Measurements from ENCODE around the gene NF2. TPM values are rescaled to one million over a fixed set of nuclear protein-coding genes. Genes with fewer than 3 reads are reported as not detected.
A peak's percentile ranks its signal among the peaks of the same experiment; 100 is the strongest.

The NF2 gene
- total RNA-seq, 1 donor from 2014 or later = 73.0 TPM

DNA sequence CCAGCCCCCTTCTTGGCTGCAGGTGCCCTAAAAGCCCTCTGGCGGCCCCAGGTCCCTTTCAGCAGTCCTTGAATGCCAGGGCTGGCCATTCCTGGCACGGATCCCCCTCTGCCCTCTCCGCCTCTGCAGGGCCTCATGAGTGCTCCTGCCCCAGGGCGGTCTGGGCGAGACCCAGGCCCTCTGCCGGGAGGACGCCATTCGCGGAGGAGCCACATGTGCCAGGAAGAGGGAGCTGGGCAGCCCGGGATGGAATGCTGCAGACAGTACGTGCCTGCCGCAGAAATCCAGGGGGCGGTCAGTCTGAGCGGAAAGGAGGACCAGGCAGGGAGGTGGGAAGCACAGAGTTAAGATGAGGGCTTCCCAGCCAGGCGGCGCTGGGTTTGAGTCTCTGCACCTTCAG, 119.2 kb downstream of the NF2 start:
- Mint-ChIP-seq H3K27ac (ENCODE audit: unreplicated experiment) (no peak overlapping the region), H3K9me3 (ENCODE audit: low read depth) (no peaks in the 10 kb centered on the region), H3K27me3 (ENCODE audit: low read depth) (peaks cover 26% of the 10 kb centered on the region), H3K36me3 (ENCODE audit: low read depth) (no peaks in the 10 kb centered on the region), H3K4me1 (ENCODE audit: low read depth) (no peaks in the 10 kb centered on the region), H3K4me3 (ENCODE audit: unreplicated experiment) (no peak overlapping the region)
- no peak for DNase-seq (ENCODE audit: low spot score)
- TF ChIP-seq, protein P1, sequence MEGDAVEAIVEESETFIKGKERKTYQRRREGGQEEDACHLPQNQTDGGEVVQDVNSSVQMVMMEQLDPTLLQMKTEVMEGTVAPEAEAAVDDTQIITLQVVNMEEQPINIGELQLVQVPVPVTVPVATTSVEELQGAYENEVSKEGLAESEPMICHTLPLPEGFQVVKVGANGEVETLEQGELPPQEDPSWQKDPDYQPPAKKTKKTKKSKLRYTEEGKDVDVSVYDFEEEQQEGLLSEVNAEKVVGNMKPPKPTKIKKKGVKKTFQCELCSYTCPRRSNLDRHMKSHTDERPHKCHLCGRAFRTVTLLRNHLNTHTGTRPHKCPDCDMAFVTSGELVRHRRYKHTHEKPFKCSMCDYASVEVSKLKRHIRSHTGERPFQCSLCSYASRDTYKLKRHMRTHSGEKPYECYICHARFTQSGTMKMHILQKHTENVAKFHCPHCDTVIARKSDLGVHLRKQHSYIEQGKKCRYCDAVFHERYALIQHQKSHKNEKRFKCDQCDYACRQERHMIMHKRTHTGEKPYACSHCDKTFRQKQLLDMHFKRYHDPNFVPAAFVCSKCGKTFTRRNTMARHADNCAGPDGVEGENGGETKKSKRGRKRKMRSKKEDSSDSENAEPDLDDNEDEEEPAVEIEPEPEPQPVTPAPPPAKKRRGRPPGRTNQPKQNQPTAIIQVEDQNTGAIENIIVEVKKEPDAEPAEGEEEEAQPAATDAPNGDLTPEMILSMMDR (IDR thresholded peaks at IDR 0.05) = no peak

DNA sequence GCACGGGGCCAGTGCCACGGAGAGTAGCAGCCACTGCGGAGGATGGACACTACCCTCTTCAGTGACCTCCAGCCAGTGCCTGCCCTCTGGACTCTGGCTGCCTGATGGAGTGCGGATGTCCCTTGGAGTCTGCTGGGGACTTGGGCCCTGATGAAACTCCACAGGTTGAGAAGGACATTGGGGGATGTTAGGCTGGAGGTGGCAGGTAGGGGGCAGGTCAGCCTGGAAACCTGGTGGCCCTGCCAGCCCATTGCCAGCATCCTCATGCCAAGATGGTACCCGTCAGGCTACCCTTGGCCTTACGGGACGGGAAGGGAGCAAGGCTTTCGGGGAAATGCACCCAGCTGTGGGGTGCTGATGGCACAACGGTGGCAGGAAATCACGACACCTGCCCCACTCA, 120.3 kb downstream of the NF2 start:
- no peak for DNase-seq (ENCODE audit: low spot score)
- peaks cover 18% of the 10 kb centered on the region for H3K27me3 Mint-ChIP-seq (ENCODE audit: low read depth)
- H3K27ac Mint-ChIP-seq (ENCODE audit: unreplicated experiment) = no peak overlapping the region
- H3K9me3 Mint-ChIP-seq (ENCODE audit: low read depth) = no peaks in the 10 kb centered on the region
- no peaks in the 10 kb centered on the region for H3K4me1 Mint-ChIP-seq (ENCODE audit: low read depth)
- H3K4me3 Mint-ChIP-seq (ENCODE audit: unreplicated experiment) = no peak overlapping the region
- TF ChIP-seq, protein P1 (IDR thresholded peaks at IDR 0.05) = peak; percentile 28
- no peaks in the 10 kb centered on the region for H3K36me3 Mint-ChIP-seq (ENCODE audit: low read depth)

DNA sequence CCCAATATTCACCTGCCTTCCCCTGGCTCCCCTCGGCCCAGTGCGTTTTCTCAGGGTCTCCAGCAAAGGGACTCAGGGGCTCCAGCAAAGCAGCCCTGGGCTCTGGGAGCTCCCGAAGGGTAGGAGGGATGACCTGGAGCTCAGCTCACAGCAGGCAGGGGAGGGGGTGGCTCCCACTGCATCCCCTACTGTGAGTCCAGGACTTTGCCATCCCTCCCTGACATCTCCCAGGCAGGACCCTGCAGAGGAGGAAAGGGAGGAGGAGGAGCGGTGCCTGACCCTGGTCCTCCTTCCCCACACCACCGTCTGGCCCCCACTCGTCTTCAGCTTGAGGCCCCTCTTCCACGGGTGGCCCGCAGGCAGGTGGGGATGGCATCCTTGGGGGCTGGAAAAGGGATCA, 121.4 kb downstream of the NF2 start:
- Mint-ChIP-seq H3K9me3 (ENCODE audit: low read depth) (no peaks in the 10 kb centered on the region), H3K36me3 (ENCODE audit: low read depth) (no peaks in the 10 kb centered on the region), H3K4me1 (ENCODE audit: low read depth) (no peaks in the 10 kb centered on the region), H3K27ac (ENCODE audit: unreplicated experiment) (no peak overlapping the region), H3K4me3 (ENCODE audit: unreplicated experiment) (no peak overlapping the region), H3K27me3 (ENCODE audit: low read depth) (peaks cover 9% of the 10 kb centered on the region)
- no peak for DNase-seq (ENCODE audit: low spot score)
- TF ChIP-seq, protein P1 (IDR thresholded peaks at IDR 0.05) = no peak

DNA sequence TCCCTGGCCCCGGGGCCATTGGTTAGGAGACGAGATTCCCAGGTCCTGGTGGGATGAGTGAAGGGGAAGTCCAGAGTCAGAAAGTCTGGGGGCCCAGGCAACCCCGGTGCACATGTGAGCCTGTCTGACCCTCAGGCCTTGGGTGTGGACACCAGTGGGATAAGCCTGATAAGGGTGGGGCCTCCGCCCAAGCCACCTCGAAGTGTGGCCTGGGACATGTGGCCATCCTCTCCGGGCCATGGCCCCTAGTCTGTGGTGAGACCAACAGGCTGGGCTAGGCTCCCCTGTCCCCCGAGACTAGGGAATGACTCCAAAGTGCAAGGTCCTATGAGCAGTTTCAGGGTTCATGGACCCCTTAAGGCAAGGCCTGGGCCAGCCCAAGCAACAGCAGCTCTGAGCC, 122.7 kb downstream of the NF2 start:
- H3K4me1 Mint-ChIP-seq (ENCODE audit: low read depth) = no peaks in the 10 kb centered on the region
- no peak overlapping the region for H3K27ac Mint-ChIP-seq (ENCODE audit: unreplicated experiment)
- H3K4me3 Mint-ChIP-seq (ENCODE audit: unreplicated experiment) = no peak overlapping the region
- H3K36me3 Mint-ChIP-seq (ENCODE audit: low read depth) = peaks cover 2% of the 10 kb centered on the region
- DNase-seq (ENCODE audit: low spot score) = no peak
- peaks cover 9% of the 10 kb centered on the region for H3K27me3 Mint-ChIP-seq (ENCODE audit: low read depth)
- no peaks in the 10 kb centered on the region for H3K9me3 Mint-ChIP-seq (ENCODE audit: low read depth)
- TF ChIP-seq, protein P1 (IDR thresholded peaks at IDR 0.05) = no peak

DNA sequence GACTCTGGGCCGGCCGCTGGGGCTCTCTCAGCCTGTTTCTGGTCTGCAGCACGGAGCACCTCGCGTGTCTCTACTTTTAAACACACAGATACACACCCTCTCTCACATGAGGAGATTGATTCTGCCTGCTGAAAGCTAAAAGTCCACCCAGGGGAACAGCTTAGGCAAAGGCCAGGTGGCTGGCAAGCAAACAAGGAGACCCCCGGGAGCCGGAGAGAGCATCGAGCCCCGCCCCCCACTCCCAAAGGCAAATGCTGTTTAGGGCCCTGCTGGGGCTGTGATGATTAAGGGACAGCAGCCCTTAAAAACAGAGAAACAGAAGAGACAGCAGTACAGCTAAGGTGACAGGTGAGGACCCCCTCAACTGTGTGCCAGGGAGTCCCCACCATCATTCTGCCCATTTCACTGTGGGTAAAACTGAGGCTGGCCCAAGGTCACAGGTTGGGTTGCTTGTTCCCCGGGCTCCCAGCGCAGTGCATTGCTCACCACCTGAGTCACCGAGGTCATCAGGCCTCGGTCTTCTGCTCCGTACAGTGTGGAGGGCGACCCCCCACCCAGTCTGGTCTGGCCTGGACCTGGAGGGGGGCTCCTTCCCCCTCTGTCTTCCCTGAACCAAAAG, 123.2 kb downstream of the NF2 start:
- DNase-seq (ENCODE audit: low spot score) = no peak
- H3K36me3 Mint-ChIP-seq (ENCODE audit: low read depth) = peaks cover 2% of the 10 kb centered on the region

More for the DNA sequence above, 123.2 kb downstream of the NF2 start:
- Mint-ChIP-seq H3K9me3 (ENCODE audit: low read depth) (no peaks in the 10 kb centered on the region), H3K27me3 (ENCODE audit: low read depth) (peaks cover 6% of the 10 kb centered on the region), H3K4me1 (ENCODE audit: low read depth) (no peaks in the 10 kb centered on the region), H3K4me3 (ENCODE audit: unreplicated experiment) (no peak overlapping the region), H3K27ac (ENCODE audit: unreplicated experiment) (no peak overlapping the region)
- TF ChIP-seq, protein P1 (IDR thresholded peaks at IDR 0.05) = no peak

Data from chondrocyte (in vitro differentiated cells).